ENCODE results near the gene CDK19. TPM values are rescaled to one million over a fixed set of nuclear protein-coding genes. Genes with fewer than 3 reads are reported as not detected.
A peak's percentile ranks its signal among the peaks of the same experiment; 100 is the strongest.

Gene CDK19
- total and polyA plus RNA-seq, 2 of the 13 experiments (the other 11 are each of a cell fraction or from before 2014, with no cell fraction given): 13.4 to 27.0 TPM

GRCh38 chr6:110566346-110567125 lies 248.7 kb downstream of the CDK19 start (continued):
- TF ChIP-seq ZHX2 (IDR thresholded peaks at IDR 0.05; ENCODE audit: low read depth): no peak
- TF ChIP-seq ZHX2 (CRISPR knock-in tag; IDR thresholded peaks at IDR 0.05; ENCODE audit: borderline replicate concordance): no peak
- no peak for TF ChIP-seq NFYC (CRISPR knock-in tag; IDR thresholded peaks at IDR 0.05)
- peak; percentile 87 for TF ChIP-seq RARA (CRISPR knock-in tag; IDR thresholded peaks at IDR 0.05)
- peak; percentile 80 for TF ChIP-seq POLR2G (IDR thresholded peaks at IDR 0.05; ENCODE audit: low read depth, low read length)
- TF ChIP-seq ZNF567 (CRISPR knock-in tag; IDR thresholded peaks at IDR 0.05; ENCODE audit: borderline replicate concordance): no peak
- peak; percentile 13; the same call in 1 of the 2 replicates for TF ChIP-seq NFKBIZ (CRISPR knock-in tag; IDR thresholded peaks at IDR 0.05)
- TF ChIP-seq, protein P1, sequence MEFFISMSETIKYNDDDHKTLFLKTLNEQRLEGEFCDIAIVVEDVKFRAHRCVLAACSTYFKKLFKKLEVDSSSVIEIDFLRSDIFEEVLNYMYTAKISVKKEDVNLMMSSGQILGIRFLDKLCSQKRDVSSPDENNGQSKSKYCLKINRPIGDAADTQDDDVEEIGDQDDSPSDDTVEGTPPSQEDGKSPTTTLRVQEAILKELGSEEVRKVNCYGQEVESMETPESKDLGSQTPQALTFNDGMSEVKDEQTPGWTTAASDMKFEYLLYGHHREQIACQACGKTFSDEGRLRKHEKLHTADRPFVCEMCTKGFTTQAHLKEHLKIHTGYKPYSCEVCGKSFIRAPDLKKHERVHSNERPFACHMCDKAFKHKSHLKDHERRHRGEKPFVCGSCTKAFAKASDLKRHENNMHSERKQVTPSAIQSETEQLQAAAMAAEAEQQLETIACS (CRISPR knock-in tag; IDR thresholded peaks at IDR 0.05): no peak
- peak; percentile 65; the same call in 1 of the 2 replicates for TF ChIP-seq PHF21A (CRISPR knock-in tag; IDR thresholded peaks at IDR 0.05)
- TF ChIP-seq ZNF546 (CRISPR knock-in tag; conservative IDR thresholded peaks at IDR 0.05): no peak
- no peak for TF ChIP-seq ZNF276 (CRISPR knock-in tag; IDR thresholded peaks at IDR 0.05; ENCODE audit: low read depth)
- no peak for TF ChIP-seq ZNF720 (CRISPR knock-in tag; IDR thresholded peaks at IDR 0.05)
- no peak for TF ChIP-seq TCF7 (IDR thresholded peaks at IDR 0.05; ENCODE audit: low read depth)
- TF ChIP-seq ZNF260 (CRISPR knock-in tag; IDR thresholded peaks at IDR 0.05; ENCODE audit: borderline replicate concordance, low read depth): no peak
- no peak for TF ChIP-seq ZNF225 (CRISPR knock-in tag; IDR thresholded peaks at IDR 0.05)
- TF ChIP-seq JUND (CRISPR knock-in tag; IDR thresholded peaks at IDR 0.05): no peak

All from HepG2 (cell line).